Neural progenitor cell (in vitro differentiated cells): ENCODE results near the gene MT1G. TPM values are rescaled to one million over a fixed set of nuclear protein-coding genes. Genes with fewer than 3 reads are reported as not detected.

ENCODE experiments used
- DNase-seq: peaks from one replicate; pipeline ENCODE4 v3.0.0-alpha.2; 2016; ENCODE audit warnings: low spot score
- H2AFZ ChIP-seq: fragments of 200-600 bp; sonication (generic); replicated peaks from 2 replicates; pipeline ENCODE4 v1.6.1; 2016; ENCODE audit warnings: antibody characterized with exemption
- H3F3A ChIP-seq: fragments of 200-600 bp; sonication (generic); 2 replicates; pipeline ENCODE4 v1.6.1; 2016; ENCODE audit warnings: antibody characterized with exemption, low read depth
- H3K27ac ChIP-seq: fragments of 200-600 bp; sonication (generic); 2 replicates; pipeline ENCODE4 v1.5.1; 2016; ENCODE audit warnings: mild to moderate bottlenecking
- H3K27me3 ChIP-seq: fragments of 200-600 bp; sonication (generic); 2 replicates; pipeline ENCODE4 v1.6.1; 2016; ENCODE audit warnings: mild to moderate bottlenecking, moderate library complexity
- H3K36me3 ChIP-seq: fragments of 200-600 bp; sonication (generic); 2 replicates; pipeline ENCODE4 v1.5.1; 2016
- H3K4me1 ChIP-seq: fragments of 200-600 bp; sonication (generic); 2 replicates; pipeline ENCODE4 v1.6.1; 2016; ENCODE audit warnings: mixed run types
- H3K4me2 ChIP-seq: fragments of 200-600 bp; sonication (generic); 2 replicates; pipeline ENCODE4 v1.6.1; 2016
- H3K4me3 ChIP-seq: fragments of 200-600 bp; sonication (generic); 2 replicates; pipeline ENCODE4 v1.5.1; 2016
- H3K79me2 ChIP-seq: fragments of 200-600 bp; sonication (generic); 2 replicates; pipeline ENCODE4 v1.6.1; 2016; ENCODE audit warnings: low read depth
- H3K9ac ChIP-seq: fragments of 200-600 bp; sonication (generic); 2 replicates; pipeline ENCODE4 v1.6.1; 2016
- H3K9me3 ChIP-seq: fragments of 200-600 bp; sonication (generic); 2 replicates; pipeline ENCODE4 v1.5.1; 2016; ENCODE audit warnings: low read depth
- H4K20me1 ChIP-seq: fragments of 200-600 bp; sonication (generic); 2 replicates; pipeline ENCODE4 v1.6.1; 2016; ENCODE audit warnings: low read depth
- H3K27ac Mint-ChIP-seq: 3 replicates; pipeline ENCODE4 v1.8.0; 2021; ENCODE audit warnings: mixed read lengths
- H3K27me3 Mint-ChIP-seq: 2 replicates; pipeline ENCODE4 v1.8.0; 2022; ENCODE audit warnings: low read depth, mild to moderate bottlenecking, inconsistent platforms, moderate library complexity, mixed read lengths; ENCODE audit not compliant: insufficient read depth
- H3K36me3 Mint-ChIP-seq: 3 replicates; pipeline ENCODE4 v1.8.0; 2021; ENCODE audit warnings: mixed read lengths
- H3K4me1 Mint-ChIP-seq: 3 replicates; pipeline ENCODE4 v1.8.0; 2021; ENCODE audit warnings: mixed read lengths
- H3K4me3 Mint-ChIP-seq: 3 replicates; pipeline ENCODE4 v1.8.0; 2021; ENCODE audit warnings: mild to moderate bottlenecking, moderate library complexity, mixed read lengths
- H3K9me3 Mint-ChIP-seq: 3 replicates; pipeline ENCODE4 v1.8.0; 2020; ENCODE audit warnings: mixed read lengths
- EZH2 ChIP-seq: fragments of 200-600 bp; sonication (generic); IDR thresholded peaks from 2 replicates; pipeline ENCODE4 v1.6.1; 2017; ENCODE audit warnings: antibody characterized with exemption, mild to moderate bottlenecking, moderate library complexity
- EZH2phosphoT487 ChIP-seq: fragments of 200-600 bp; sonication (generic); IDR thresholded peaks from 2 replicates; pipeline ENCODE4 v1.6.1; 2017; ENCODE audit warnings: antibody characterized with exemption
- total RNA-seq: library from RNA; depleted of rRNA; stranded (reverse); fragments of >200 nt; gene quantifications from 2 replicates; pipeline ENCODE4 v1.2.3, GENCODE V29; 2015; ENCODE audit warnings: low replicate concordance
- TF ChIP-seq, protein P1 (sequence below): fragments of 200-600 bp; sonication (generic); IDR thresholded peaks from 2 replicates; pipeline ENCODE4 v1.5.1; 2017; ENCODE audit warnings: antibody characterized with exemption, mild to moderate bottlenecking

The MT1G gene
- total RNA-seq, 1 donor from 2014 or later, result not detected

DNA sequence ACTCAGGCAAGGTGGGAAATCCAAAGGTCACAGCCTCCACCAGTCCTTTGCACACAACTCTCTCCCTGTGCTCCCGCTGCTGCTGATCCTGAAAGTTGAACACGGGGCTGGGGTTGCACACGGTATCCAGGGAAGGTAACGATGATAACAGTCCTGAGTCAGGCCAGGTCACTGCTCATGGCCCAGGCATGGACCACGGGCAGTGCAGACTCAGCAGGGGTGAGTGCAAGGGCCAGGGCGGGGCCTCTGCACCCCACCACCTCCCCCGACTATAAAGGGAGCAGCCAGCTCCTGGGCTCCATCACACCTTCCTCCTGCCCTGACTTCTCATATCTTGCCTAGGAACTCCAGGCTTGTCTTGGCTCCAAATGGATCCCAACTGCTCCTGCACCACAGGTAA lies 16.3 kb downstream of the MT1G start, which contains the start of gene MT1B:
Gene MT1B (plus strand): TSS at position 301 of the 400 bp plus-strand sequence. CDS start 68 bp downstream, at position 369.
- H3K79me2 ChIP-seq, result no peaks in the 10 kb centered on the region
- H4K20me1 ChIP-seq, result peaks cover 13% of the 10 kb centered on the region
- TF ChIP-seq EZH2phosphoT487, result no peak
- TF ChIP-seq EZH2, result no peak
- TF ChIP-seq, protein P1, sequence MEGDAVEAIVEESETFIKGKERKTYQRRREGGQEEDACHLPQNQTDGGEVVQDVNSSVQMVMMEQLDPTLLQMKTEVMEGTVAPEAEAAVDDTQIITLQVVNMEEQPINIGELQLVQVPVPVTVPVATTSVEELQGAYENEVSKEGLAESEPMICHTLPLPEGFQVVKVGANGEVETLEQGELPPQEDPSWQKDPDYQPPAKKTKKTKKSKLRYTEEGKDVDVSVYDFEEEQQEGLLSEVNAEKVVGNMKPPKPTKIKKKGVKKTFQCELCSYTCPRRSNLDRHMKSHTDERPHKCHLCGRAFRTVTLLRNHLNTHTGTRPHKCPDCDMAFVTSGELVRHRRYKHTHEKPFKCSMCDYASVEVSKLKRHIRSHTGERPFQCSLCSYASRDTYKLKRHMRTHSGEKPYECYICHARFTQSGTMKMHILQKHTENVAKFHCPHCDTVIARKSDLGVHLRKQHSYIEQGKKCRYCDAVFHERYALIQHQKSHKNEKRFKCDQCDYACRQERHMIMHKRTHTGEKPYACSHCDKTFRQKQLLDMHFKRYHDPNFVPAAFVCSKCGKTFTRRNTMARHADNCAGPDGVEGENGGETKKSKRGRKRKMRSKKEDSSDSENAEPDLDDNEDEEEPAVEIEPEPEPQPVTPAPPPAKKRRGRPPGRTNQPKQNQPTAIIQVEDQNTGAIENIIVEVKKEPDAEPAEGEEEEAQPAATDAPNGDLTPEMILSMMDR, result no peak
- no peaks in the 10 kb centered on the region for H3K36me3 Mint-ChIP-seq
- H3K4me1 Mint-ChIP-seq, result no peaks in the 10 kb centered on the region
- no peaks in the 10 kb centered on the region for H3K36me3 ChIP-seq
- no peaks in the 10 kb centered on the region for H3F3A ChIP-seq
- H3K9ac ChIP-seq, result no peak within 1 kb of the TSS
- H3K27ac ChIP-seq, result no peak within 1 kb of the TSS
- no peaks in the 10 kb centered on the region for H3K4me1 ChIP-seq
- H3K27me3 ChIP-seq, result peaks cover 97% of the 10 kb centered on the region
- H3K9me3 ChIP-seq, result no peaks in the 10 kb centered on the region
- H3K27me3 Mint-ChIP-seq, result peaks cover 40% of the 10 kb centered on the region
- no peak within 1 kb of the TSS for H3K4me3 Mint-ChIP-seq
- H2AFZ ChIP-seq, result no peak within 1 kb of the TSS
- H3K4me3 ChIP-seq, result no peak within 1 kb of the TSS
- no peak within 1 kb of the TSS for H3K27ac Mint-ChIP-seq
- no peaks in the 10 kb centered on the region for H3K9me3 Mint-ChIP-seq
- DNase-seq, result no peak
- H3K4me2 ChIP-seq, result no peak within 1 kb of the TSS

DNA sequence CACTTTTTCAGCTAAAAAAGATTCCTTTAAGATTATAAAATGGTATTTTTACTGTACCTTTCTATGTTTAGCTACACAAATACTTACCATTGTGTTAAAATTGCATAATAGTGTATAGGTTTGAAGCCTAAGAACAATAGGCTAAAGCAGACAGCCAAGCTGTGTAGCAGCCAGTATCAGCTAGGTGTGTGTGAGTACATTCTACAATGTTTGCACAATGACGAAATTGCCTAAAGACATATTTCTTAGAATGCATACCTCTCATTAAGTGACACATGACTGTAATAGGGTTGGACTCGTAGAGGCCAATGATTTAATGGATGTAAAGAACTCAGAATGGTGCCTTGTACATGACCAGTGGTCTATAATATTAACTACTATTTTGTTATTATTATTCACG lies 18.0 kb downstream of the MT1G start:
- no peak overlapping the region for H3K27ac Mint-ChIP-seq

DNA sequence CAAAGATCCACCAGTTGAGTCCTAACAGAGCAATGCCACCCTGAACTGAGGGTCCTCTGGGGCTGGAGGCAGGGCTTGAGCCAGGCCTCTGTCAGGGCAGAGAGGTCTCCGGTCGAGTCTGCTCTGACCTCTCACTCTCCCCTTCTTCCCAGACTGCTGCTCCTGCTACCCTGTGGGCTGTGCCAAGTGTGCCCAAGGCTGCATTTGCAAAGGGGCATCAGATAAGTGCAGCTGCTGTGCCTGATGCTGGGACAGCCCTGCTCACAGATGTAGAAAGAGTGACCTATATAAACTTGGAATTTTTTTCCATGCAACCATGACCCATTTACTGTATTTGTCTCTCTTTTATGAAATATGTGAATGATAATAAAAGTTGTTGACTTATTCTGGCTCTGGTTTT lies 18.6 kb downstream of the MT1G start:
- no peak overlapping the region for H3K9ac ChIP-seq
- H3K27ac ChIP-seq, result no peak overlapping the region
- H3K27me3 ChIP-seq, result peaks cover 98% of the 10 kb centered on the region
- no peak overlapping the region for H2AFZ ChIP-seq
- no peaks in the 10 kb centered on the region for H3K79me2 ChIP-seq
- H3K4me3 ChIP-seq, result no peak overlapping the region
- H3K36me3 Mint-ChIP-seq, result no peaks in the 10 kb centered on the region
- H3K27me3 Mint-ChIP-seq, result peaks cover 59% of the 10 kb centered on the region
- H3K4me1 Mint-ChIP-seq, result no peaks in the 10 kb centered on the region
- no peak overlapping the region for H3K4me3 Mint-ChIP-seq
- no peaks in the 10 kb centered on the region for H3F3A ChIP-seq
- no peak for TF ChIP-seq EZH2phosphoT487
- no peak for TF ChIP-seq EZH2
- TF ChIP-seq, protein P1, result no peak
- H3K36me3 ChIP-seq, result no peaks in the 10 kb centered on the region
- H3K9me3 Mint-ChIP-seq, result no peaks in the 10 kb centered on the region
- H3K9me3 ChIP-seq, result no peaks in the 10 kb centered on the region
- no peak for DNase-seq
- no peaks in the 10 kb centered on the region for H3K4me1 ChIP-seq
- H3K4me2 ChIP-seq, result no peak overlapping the region
- H3K27ac Mint-ChIP-seq, result no peak overlapping the region
- peaks cover 18% of the 10 kb centered on the region for H4K20me1 ChIP-seq

More for the DNA sequence above, 18.0 kb downstream of the MT1G start:
- Histone ChIP-seq H2AFZ (no peak overlapping the region), H3K79me2 (no peaks in the 10 kb centered on the region), H3K36me3 (no peaks in the 10 kb centered on the region), H3K4me2 (no peak overlapping the region), H3K27ac (no peak overlapping the region), H3F3A (no peaks in the 10 kb centered on the region), H3K9ac (no peak overlapping the region), H3K27me3 (peaks cover 98% of the 10 kb centered on the region), H3K4me1 (no peaks in the 10 kb centered on the region), H3K9me3 (no peaks in the 10 kb centered on the region), H3K4me3 (no peak overlapping the region), H4K20me1 (peaks cover 13% of the 10 kb centered on the region)
- DNase-seq, result no peak
- no peak overlapping the region for H3K4me3 Mint-ChIP-seq
- no peaks in the 10 kb centered on the region for H3K9me3 Mint-ChIP-seq
- no peak for TF ChIP-seq EZH2
- TF ChIP-seq, protein P1, result no peak
- no peak for TF ChIP-seq EZH2phosphoT487
- peaks cover 54% of the 10 kb centered on the region for H3K27me3 Mint-ChIP-seq
- no peaks in the 10 kb centered on the region for H3K36me3 Mint-ChIP-seq
- H3K4me1 Mint-ChIP-seq, result no peaks in the 10 kb centered on the region
